GM12892 (cell line): Measurements from ENCODE around the gene KRT74.

ENCODE experiments used
- DNase-seq: peaks from one replicate; pipeline ENCODE4 v3.0.0; 2011; ENCODE audit not compliant: insufficient read length
- FAIRE-seq: peaks from 2 replicates; lab custom pipeline; 2011; peaks lifted over from hg19 to GRCh38; lab: Jason Lieb, UNC
- POLR2A ChIP-seq: IDR thresholded peaks from 2 replicates; pipeline ENCODE4 v1.6.1; 2011; ENCODE audit warnings: low read depth, low read length, control low read depth
- POLR2AphosphoS5 ChIP-seq: IDR thresholded peaks from 2 replicates; pipeline ENCODE4 v1.6.1; 2011; ENCODE audit warnings: low read depth, low read length, control low read depth
- TAF1 ChIP-seq: IDR thresholded peaks from 2 replicates; pipeline ENCODE4 v1.6.1; 2011; ENCODE audit warnings: low read depth, mild to moderate bottlenecking, control low read depth, low read length, borderline replicate concordance

Gene KRT74

GRCh38 chr12:52519826-52520662, 53.6 kb downstream of the KRT74 start, which contains the start of gene KRT5:
Gene KRT5 (minus strand): TSS chr12:52520394. CDS start chr12:52520296, 98 bp downstream.
- DNase-seq (no peak), FAIRE-seq (no peak)
- TF ChIP-seq POLR2A (no peak), TAF1 (no peak), POLR2AphosphoS5 (no peak)

GRCh38 chr12:52519387-52519703, 54.3 kb downstream of the KRT74 start:
- no peak for TF ChIP-seq POLR2A
- TF ChIP-seq TAF1 = no peak
- no peak for FAIRE-seq
- no peak for DNase-seq

GRCh38 chr12:52518574-52519386, 54.9 kb downstream of the KRT74 start:
- TF ChIP-seq POLR2AphosphoS5 (no peak), TAF1 (no peak), POLR2A (no peak)
- DNase-seq = no peak
- no peak for FAIRE-seq

GRCh38 chr12:52517888-52518287, 55.8 kb downstream of the KRT74 start:
- FAIRE-seq (no peak), DNase-seq (no peak)
- TF ChIP-seq POLR2AphosphoS5 (no peak), POLR2A (no peak), TAF1 (no peak)

DNA sequence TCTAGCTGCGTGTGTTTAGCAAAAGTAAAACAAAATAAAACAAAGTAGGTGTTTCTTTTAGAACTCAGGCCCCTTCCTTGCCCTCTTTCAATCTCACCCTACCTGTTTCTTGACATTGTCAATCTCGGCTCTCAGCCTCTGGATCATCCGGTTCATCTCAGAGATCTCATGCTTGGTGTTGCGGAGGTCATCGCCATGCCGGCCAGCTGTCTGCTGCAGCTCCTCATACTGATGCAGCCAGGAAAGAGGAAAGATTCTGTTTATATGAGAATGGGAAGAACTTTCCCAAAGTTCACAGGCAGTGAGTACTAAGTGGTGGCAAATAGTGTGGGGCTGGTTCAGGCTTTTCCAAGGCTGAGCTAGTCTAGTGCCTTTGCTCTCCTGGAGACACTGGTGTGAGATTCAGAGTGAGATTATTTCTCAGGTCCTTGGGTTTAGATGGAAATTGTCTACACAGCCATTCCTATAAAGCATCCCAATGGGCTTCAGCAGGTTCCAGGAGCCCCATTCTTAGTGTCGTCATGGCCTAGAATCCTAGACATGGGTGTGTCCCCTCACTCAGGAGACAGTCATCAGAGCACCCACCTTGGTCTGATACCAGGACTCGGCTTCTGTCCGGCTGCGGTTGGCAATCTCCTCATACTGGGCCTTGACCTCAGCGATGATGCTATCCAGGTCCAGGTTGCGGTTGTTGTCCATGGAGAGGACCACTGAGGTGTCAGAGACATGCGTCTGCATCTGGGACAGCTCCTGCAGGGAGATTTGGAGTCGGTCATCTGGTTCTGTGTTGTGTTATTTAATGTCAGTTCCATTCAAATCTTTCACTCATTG, 56.4 kb downstream of the KRT74 start:
- TF ChIP-seq POLR2AphosphoS5 = no peak
- TF ChIP-seq POLR2A = no peak
- TF ChIP-seq TAF1 = no peak
- no peak for FAIRE-seq
- no peak for DNase-seq

DNA sequence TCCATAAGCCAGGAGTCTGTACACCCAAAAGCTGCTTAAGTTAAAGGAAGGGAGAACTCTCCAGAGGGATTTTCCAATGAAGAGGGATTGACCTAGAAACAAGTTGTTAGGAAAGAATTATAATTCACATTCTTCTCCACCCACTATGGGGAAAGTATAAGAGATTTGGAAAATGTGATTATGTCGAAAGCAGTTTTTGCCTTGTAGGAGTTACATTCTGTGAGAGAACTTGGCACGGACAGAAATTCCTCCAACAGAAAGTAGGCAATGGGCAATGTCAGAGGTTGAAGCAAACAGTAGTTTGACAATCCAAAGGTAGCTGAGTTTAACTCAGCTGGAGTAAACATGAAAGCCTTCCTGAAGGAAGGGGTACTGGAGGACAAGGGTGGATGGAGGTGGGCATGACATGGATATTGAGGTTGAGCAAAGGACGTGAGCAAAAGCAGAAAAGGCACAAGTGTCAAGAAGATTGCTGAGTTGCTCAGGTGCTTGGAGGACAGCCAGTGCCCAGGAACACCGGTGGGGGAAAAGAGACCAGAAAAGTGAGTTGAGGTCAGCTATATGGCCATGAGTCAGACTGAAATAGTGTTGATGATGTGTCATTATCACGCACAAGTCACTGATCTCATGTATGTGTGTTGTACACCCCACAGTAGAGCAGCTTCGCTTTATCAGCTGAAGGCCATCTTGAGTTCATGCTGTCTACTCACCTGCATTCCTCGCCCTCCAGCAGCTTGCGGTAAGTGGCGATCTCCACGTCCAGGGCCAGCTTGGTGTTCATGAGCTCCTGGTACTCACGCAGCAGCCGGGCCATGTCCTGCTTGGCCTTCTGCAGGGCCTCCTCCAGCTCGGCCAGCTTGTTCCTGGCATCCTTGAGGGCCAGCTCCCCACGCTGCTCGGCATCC, 57.5 kb downstream of the KRT74 start:
- DNase-seq = no peak

More for the DNA sequence above, 57.5 kb downstream of the KRT74 start:
- FAIRE-seq = no peak
- TF ChIP-seq TAF1 (no peak), POLR2A (no peak), POLR2AphosphoS5 (no peak)
